HEK293 (cell line): ENCODE data around the gene KANK2.

Source experiments
- CTCF ChIA-PET: fragments of 350-600 bp; formaldehyde crosslinking; extraction: SDS; loops from one replicate; lab custom pipeline; 2021; ENCODE audit warnings: antibody characterized with exemption; lab: Yijun Ruan, JAX
- POLR2A ChIA-PET: fragments of 300-600 bp; formaldehyde crosslinking; extraction: SDS; loops from one replicate; lab custom pipeline; 2020; ENCODE audit warnings: antibody characterized with exemption, inconsistent platforms; lab: Yijun Ruan, JAX
- H3K27ac ChIP-seq: fragments of 200-500 bp; sonication (Bioruptor generic); 2 replicates; pipeline ENCODE4 v1.5.1; 2014; ENCODE audit warnings: low read depth, low read length, control low read depth, inconsistent platforms; ENCODE audit errors: extremely low read depth
- H3K36me3 ChIP-seq, 2 experiments: fragments of 200-500 bp in 1 of 2; sonication (Bioruptor generic) in 1 of 2; 1 replicate in 1 of 2; 2 replicates in 1 of 2; pipeline ENCODE4 v1.5.1; 2014 to 2017; ENCODE audit warnings: inconsistent platforms in 2 of 2, low read length in 2 of 2; ENCODE audit not compliant: control insufficient read depth in 2 of 2, insufficient read depth in 1 of 2
- H3K4me1 ChIP-seq: fragments of 200-500 bp; sonication (Bioruptor generic); 2 replicates; pipeline ENCODE4 v1.5.1; 2014; ENCODE audit warnings: mild to moderate bottlenecking, low read length, inconsistent platforms; ENCODE audit not compliant: control insufficient read depth, insufficient read depth
- H3K4me3 ChIP-seq: 2 replicates; pipeline ENCODE4 v1.5.1; 2011; ENCODE audit warnings: low read depth, mild to moderate bottlenecking, control low read depth, low read length, moderate library complexity
- H3K9me3 ChIP-seq: fragments of 200-500 bp; sonication (Bioruptor generic); 2 replicates; pipeline ENCODE4 v1.5.1; 2014; ENCODE audit warnings: low read depth, low read length, inconsistent platforms; ENCODE audit not compliant: control insufficient read depth, insufficient read depth
- EGR2 ChIP-seq: fragments of 450-650 bp; formaldehyde crosslinking; IDR thresholded peaks from 2 replicates; pipeline ENCODE4 v1.5.1; 2016; ENCODE audit warnings: low read depth, missing biosample characterization, missing genetic modification characterization
- HOXD13 ChIP-seq: sonication (generic); formaldehyde crosslinking; IDR thresholded peaks from 2 replicates; pipeline ENCODE4 v1.8.0; 2022; ENCODE audit warnings: missing genetic modification reagents, borderline replicate concordance
- PRDM4 ChIP-seq: fragments of 450-650 bp; formaldehyde crosslinking; IDR thresholded peaks from 2 replicates; pipeline ENCODE4 v1.5.1; 2017; ENCODE audit warnings: missing biosample characterization, missing genetic modification characterization
- ZIC2 ChIP-seq: fragments of 450-650 bp; formaldehyde crosslinking; IDR thresholded peaks from 2 replicates; pipeline ENCODE4 v1.5.1; 2016; ENCODE audit warnings: missing biosample characterization, missing genetic modification characterization
- ZNF140 ChIP-seq: fragments of 450-650 bp; formaldehyde crosslinking; IDR thresholded peaks from 2 replicates; pipeline ENCODE4 v1.5.1; 2016; ENCODE audit warnings: missing biosample characterization, missing genetic modification characterization
- ZNF16 ChIP-seq: fragments of 450-650 bp; formaldehyde crosslinking; IDR thresholded peaks from 2 replicates; pipeline ENCODE4 v1.5.1; 2016; ENCODE audit warnings: low read depth, missing biosample characterization, missing genetic modification characterization
- ZNF280C ChIP-seq: fragments of 450-650 bp; formaldehyde crosslinking; IDR thresholded peaks from 2 replicates; pipeline ENCODE4 v1.5.1; 2016; ENCODE audit warnings: missing biosample characterization, missing genetic modification characterization
- ZNF404 ChIP-seq: fragments of 450-650 bp; formaldehyde crosslinking; IDR thresholded peaks from 2 replicates; pipeline ENCODE4 v1.5.1; 2017; ENCODE audit warnings: missing biosample characterization, missing genetic modification characterization
- ZNF416 ChIP-seq: fragments of 450-650 bp; formaldehyde crosslinking; IDR thresholded peaks from 2 replicates; pipeline ENCODE4 v1.5.1; 2016; ENCODE audit warnings: missing biosample characterization, missing genetic modification characterization
- ZNF513 ChIP-seq: fragments of 450-650 bp; IDR thresholded peaks from 2 replicates; pipeline ENCODE4 v1.5.1; 2018; ENCODE audit warnings: missing biosample characterization, missing genetic modification characterization
- ZNF555 ChIP-seq: fragments of 450-650 bp; formaldehyde crosslinking; conservative IDR thresholded peaks from 2 replicates; pipeline ENCODE4 v1.5.1; 2017; ENCODE audit warnings: missing biosample characterization, mild to moderate bottlenecking, missing genetic modification characterization, inconsistent platforms
- ZNF561 ChIP-seq: fragments of 450-650 bp; IDR thresholded peaks from 2 replicates; pipeline ENCODE4 v1.5.1; 2018; ENCODE audit warnings: missing biosample characterization, missing genetic modification characterization, borderline replicate concordance
- ZNF585B ChIP-seq: fragments of 450-650 bp; formaldehyde crosslinking; IDR thresholded peaks from 2 replicates; pipeline ENCODE4 v1.5.1; 2016; ENCODE audit warnings: missing biosample characterization, missing genetic modification characterization
- ZNF621 ChIP-seq: fragments of 450-650 bp; formaldehyde crosslinking; IDR thresholded peaks from 2 replicates; pipeline ENCODE4 v1.5.1; 2017; ENCODE audit warnings: missing biosample characterization, missing genetic modification characterization
- ZNF629 ChIP-seq: fragments of 450-650 bp; formaldehyde crosslinking; IDR thresholded peaks from 2 replicates; pipeline ENCODE4 v1.5.1; 2017; ENCODE audit warnings: missing biosample characterization, missing genetic modification characterization
- ZNF701 ChIP-seq: fragments of 450-650 bp; formaldehyde crosslinking; IDR thresholded peaks from 2 replicates; pipeline ENCODE4 v1.5.1; 2016; ENCODE audit warnings: missing biosample characterization, missing genetic modification characterization

Gene KANK2

DNA sequence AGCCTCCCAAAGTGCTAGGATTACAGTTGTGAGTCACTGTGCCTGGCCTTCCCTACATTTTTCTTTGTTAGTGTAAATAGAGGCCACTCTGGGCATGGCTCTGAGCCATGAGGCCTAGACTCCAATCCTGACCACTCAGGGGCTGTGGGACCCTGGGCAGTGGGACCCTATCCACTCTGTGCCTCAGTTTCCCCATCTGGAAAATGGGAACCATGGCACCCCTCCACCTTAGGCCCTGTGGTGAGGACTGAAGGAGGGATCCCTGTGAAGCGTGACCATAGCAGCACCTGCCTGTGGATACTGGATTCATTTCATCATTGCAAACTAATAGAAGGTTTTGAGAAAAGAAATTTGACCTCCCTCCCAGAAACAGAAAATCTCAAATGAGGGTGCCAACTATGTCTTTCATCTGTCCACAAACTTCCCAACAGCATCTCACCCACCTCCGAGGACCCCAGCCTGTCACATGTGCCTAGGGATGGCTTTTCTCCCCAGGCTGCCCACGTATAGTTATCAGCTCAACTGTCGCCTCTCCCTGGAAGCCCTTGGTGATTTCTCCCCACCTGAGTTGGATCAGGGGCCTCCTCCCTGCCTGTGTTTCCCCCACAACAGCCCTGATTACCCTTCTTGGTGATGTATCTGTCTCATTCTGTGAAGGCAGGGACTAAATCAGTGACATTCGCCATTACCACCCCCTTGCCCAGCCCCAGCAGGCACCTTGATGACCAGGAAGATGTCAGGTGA lies 47.7 kb upstream of the KANK2 start:
- POLR2A ChIA-PET, result no interaction called here
- TF ChIP-seq ZNF629 (tag by site-specific recombination) (no peak), EGR2 (tag by site-specific recombination) (no peak), ZNF561 (no peak), PRDM4 (tag by site-specific recombination) (no peak), ZNF416 (tag by site-specific recombination) (no peak), ZNF555 (tag by site-specific recombination) (no peak), ZNF701 (no peak), ZIC2 (no peak), HOXD13 (CRISPR knock-in tag) (no peak), ZNF513 (tag by site-specific recombination) (no peak), ZNF140 (tag by site-specific recombination) (no peak), ZNF280C (no peak), ZNF585B (tag by site-specific recombination) (no peak), ZNF621 (tag by site-specific recombination) (no peak)
- Histone ChIP-seq H3K4me1 (no peaks in the 10 kb centered on the region), H3K27ac (no peak overlapping the region), H3K36me3 (peaks cover 0 to 25% of the 10 kb centered on the region in 2 experiments; a peak in 2 of 3 replicates), H3K4me3 (no peak overlapping the region), H3K9me3 (no peaks in the 10 kb centered on the region)
- CTCF ChIA-PET, result interaction anchor here (0.7 kb wide), 1 partner anchor 19 kb away, joined by 3 read pairs; no protein-coding TSS in a partner anchor

DNA sequence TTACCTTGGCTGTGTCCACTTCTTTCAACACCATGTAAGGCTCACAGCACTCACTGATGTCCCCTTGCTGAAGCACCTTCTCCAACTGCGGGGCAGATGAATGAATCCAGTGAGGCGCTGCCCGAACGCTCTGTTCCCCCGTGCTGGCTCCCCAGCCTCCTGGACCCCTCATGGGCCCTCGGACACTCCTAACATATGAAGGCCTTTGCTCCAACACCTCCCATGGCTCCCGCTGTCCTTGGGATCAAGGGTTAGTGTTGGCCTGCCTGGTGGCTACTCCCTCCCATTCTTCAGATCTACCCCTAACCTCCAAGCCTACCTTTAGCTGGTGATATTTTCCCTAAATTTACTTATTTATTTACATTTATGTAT lies 46.4 kb upstream of the KANK2 start:
- no peak overlapping the region for H3K4me3 ChIP-seq
- H3K27ac ChIP-seq, result no peak overlapping the region
- peaks cover 0 to 31% of the 10 kb centered on the region in 2 experiments; a peak in 2 of 3 replicates for H3K36me3 ChIP-seq
- TF ChIP-seq ZNF16 (tag by site-specific recombination) (peak; percentile 80), ZNF404 (tag by site-specific recombination) (no peak)
- CTCF ChIA-PET, result interaction anchor here (0.6 to 1.4 kb wide), 23 partner anchors 8 to 345 kb away, joined by 3 to 11 read pairs (median 4); partner anchors contain the start of gene TSPAN16
- POLR2A ChIA-PET, result interaction anchor here (0.6 to 1.5 kb wide), 2 partner anchors 45 to 131 kb away, joined by 3 to 4 read pairs; partner anchors contain the start of gene SWSAP1
- no peaks in the 10 kb centered on the region for H3K4me1 ChIP-seq
- H3K9me3 ChIP-seq, result no peaks in the 10 kb centered on the region
